ENCODE measurements around the gene CTSF.
"Not testable (repeated sequence)": the region's sequence is repeated elsewhere in the genome, so short reads cannot be mapped to it uniquely, and the experiment has no call there.

CTSF gene

GRCh38 chr11:66595245-66595904, 27.0 kb upstream of the CTSF start:
- H3K4me1 Mint-ChIP-seq (ENCODE audit: low read depth) = peaks cover 28% of the 10 kb centered on the region
- no peak overlapping the region for H3K27ac Mint-ChIP-seq
- H3K4me3 Mint-ChIP-seq = peak overlapping the region; percentile 4
- H3K27me3 Mint-ChIP-seq = no peaks in the 10 kb centered on the region
- peaks cover 23% of the 10 kb centered on the region for H3K36me3 Mint-ChIP-seq (ENCODE audit: low read depth)
- DNase-seq = no peak
- no peaks in the 10 kb centered on the region for H3K9me3 Mint-ChIP-seq

- Mint-ChIP-seq H3K27ac (peak overlapping the region; percentile 99), H3K4me3 (peak overlapping the region; percentile 100), H3K27me3 (no peaks in the 10 kb centered on the region), H3K9me3 (no peaks in the 10 kb centered on the region), H3K36me3 (ENCODE audit: low read depth) (peaks cover 6% of the 10 kb centered on the region), H3K4me1 (ENCODE audit: low read depth) (peaks cover 28% of the 10 kb centered on the region)
- no peak for DNase-seq
Observed at GRCh38 chr11:66593650-66594049, 25.2 kb upstream of the CTSF start.

DNA sequence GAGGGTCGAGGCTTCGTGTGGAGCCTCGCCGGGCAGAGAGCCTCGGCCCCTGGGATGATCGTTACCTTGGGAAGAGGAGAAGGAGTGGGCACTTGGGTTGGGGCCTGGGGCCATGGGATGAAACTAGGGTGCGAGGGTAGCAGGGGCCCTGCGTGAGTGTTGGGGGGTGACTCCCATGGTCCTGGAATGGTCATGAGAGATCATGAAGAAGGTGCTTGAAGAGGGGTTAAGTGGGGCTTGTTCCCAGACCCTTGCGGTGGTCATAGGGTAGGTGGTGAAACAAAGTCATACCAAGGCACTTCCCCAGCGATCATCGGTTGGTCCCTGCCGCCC, 24.9 kb upstream of the CTSF start:
- Mint-ChIP-seq H3K27ac (peak overlapping the region; percentile 99), H3K36me3 (ENCODE audit: low read depth) (peaks cover 5% of the 10 kb centered on the region), H3K4me3 (peak overlapping the region; percentile 100), H3K4me1 (ENCODE audit: low read depth) (peaks cover 28% of the 10 kb centered on the region), H3K27me3 (no peaks in the 10 kb centered on the region), H3K9me3 (no peaks in the 10 kb centered on the region)
- DNase-seq = no peak

DNA sequence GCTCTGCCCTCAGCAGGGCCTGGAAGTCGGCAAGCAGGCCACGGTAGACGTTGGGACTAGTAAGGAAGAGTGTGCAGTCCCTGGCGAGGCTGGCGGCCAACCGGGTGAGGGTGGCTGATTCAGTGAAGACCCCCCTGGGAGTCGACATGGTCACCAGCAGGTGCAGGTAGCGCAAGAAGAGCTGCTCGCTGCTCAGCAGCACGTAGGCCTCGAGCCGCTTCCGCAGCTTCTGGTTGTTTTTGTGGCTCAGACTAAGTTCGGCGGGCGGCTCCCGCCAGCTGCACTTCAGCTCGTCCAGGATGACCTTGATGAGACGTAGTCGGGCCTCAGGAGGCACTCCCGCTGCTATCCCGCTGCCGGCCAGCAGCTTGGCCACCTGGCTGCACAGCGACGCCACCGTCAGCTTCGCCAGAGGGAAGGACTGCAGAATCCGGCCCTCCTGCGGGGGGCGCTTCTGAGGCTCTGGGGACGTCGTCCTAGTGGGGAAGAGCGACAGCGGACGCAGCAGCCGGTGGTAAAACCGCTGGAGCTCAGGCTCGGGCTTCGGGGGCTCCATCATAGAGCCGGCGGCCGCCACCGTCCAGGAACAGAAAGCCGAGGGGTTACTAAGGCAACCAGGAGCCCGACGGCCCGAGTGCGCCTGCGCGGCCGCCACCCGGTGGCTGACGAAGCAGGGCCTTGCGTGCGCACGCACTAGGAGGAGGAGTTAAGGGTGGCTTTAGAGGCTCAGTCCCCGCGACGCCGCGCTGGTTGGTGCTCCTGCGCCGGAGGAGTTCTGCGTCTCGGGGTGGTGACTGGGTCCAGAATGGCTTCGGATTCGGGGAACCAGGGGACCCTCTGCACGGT, 24.3 kb upstream of the CTSF start, which contains the start of the genes CCDC87 and CCS:
TSS of gene CCDC87 (minus strand) at position 607 of the 846 bp plus-strand sequence. CDS start at position 559, 48 bp downstream.
TSS of gene CCS (plus strand) at position 729 of the 846 bp plus-strand sequence. CDS start at position 806, 77 bp downstream.
- H3K36me3 Mint-ChIP-seq (ENCODE audit: low read depth) = peaks cover 5% of the 10 kb centered on the region
- H3K4me1 Mint-ChIP-seq (ENCODE audit: low read depth) = peaks cover 28% of the 10 kb centered on the region
- peak within 1 kb of the TSS; percentile 100 for H3K4me3 Mint-ChIP-seq
- DNase-seq = peak; percentile 99
- no peaks in the 10 kb centered on the region for H3K9me3 Mint-ChIP-seq
- H3K27ac Mint-ChIP-seq = peak within 1 kb of the TSS; percentile 99
- H3K27me3 Mint-ChIP-seq = no peaks in the 10 kb centered on the region

DNA sequence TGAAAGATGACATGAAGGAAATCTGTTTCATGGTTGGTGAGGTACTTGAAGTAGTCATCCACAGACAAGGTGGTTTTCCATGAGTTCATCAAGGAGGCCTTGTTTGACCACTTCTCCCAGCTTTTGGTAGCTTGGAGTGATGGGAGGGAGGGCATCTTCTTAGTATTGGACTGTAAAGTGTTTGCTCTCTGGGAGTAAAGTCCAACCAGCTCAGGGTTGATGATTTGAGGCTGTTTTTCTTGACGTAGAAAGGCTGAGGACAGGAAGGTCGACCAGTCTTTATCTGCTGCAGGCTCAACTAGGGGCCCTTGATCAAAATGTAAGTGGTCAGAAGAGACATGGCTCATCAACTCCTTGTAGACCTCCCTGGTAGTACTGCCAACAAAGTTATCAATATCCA, 22.8 kb upstream of the CTSF start:
- peaks cover 28% of the 10 kb centered on the region for H3K4me1 Mint-ChIP-seq (ENCODE audit: low read depth)
- H3K9me3 Mint-ChIP-seq = no peaks in the 10 kb centered on the region
- H3K27me3 Mint-ChIP-seq = no peaks in the 10 kb centered on the region
- peaks cover 5% of the 10 kb centered on the region for H3K36me3 Mint-ChIP-seq (ENCODE audit: low read depth)
- DNase-seq = no peak
- no peak overlapping the region for H3K27ac Mint-ChIP-seq
- no peak overlapping the region for H3K4me3 Mint-ChIP-seq

DNA sequence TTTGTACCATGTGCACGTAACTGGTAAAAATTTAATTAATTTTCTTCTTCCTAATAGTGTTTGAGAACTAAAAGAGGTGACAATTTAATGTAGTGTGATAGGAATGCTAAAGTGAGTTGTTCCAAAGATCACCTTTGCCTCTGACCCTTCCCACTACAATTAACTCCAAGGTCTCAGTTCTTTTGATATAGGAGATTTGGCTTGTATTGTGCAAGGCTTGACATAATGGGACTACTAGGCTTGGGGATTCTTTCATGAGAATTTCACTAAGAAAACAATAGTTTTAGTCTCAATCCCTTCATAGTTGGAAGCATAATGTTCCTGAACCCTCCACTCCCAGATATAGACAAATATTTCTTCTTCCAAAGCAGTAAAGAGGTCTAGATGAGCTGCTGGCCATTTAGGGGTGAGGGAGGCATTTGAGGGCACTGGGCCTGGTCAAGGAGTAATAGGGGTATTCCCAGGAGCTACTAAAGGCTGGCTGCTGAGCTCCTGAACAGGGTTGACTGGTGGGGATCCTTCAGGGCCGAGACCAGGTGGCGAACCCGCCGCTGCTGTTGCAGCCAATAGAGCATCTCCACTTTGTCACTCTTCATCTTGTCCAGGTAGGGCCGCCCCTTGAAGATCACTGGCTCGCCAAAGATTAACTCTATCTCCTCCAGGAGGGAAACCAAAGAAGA, 21.7 kb upstream of the CTSF start:
- Mint-ChIP-seq H3K9me3 (no peaks in the 10 kb centered on the region), H3K36me3 (ENCODE audit: low read depth) (peaks cover 5% of the 10 kb centered on the region)

GRCh38 chr11:66589315-66589714, 20.9 kb upstream of the CTSF start:
- not testable (repeated sequence) for H3K27me3 Mint-ChIP-seq; H3K36me3 Mint-ChIP-seq (ENCODE audit: low read depth); H3K9me3 Mint-ChIP-seq; H3K27ac Mint-ChIP-seq; DNase-seq; H3K4me3 Mint-ChIP-seq
- peaks cover 17% of the 10 kb centered on the region for H3K4me1 Mint-ChIP-seq (ENCODE audit: low read depth)

More for the DNA sequence above, 21.7 kb upstream of the CTSF start:
- Mint-ChIP-seq H3K27ac (no peak overlapping the region), H3K4me3 (no peak overlapping the region), H3K4me1 (ENCODE audit: low read depth) (peaks cover 22% of the 10 kb centered on the region), H3K27me3 (no peaks in the 10 kb centered on the region)
- no peak for DNase-seq

GRCh38 chr11:66586136-66586535, 17.7 kb upstream of the CTSF start:
- H3K4me3 Mint-ChIP-seq = no peak overlapping the region
- DNase-seq = no peak
- H3K27me3 Mint-ChIP-seq = no peaks in the 10 kb centered on the region
- H3K27ac Mint-ChIP-seq = no peak overlapping the region
- H3K4me1 Mint-ChIP-seq (ENCODE audit: low read depth) = peaks cover 2% of the 10 kb centered on the region
- H3K9me3 Mint-ChIP-seq = peaks cover 5% of the 10 kb centered on the region
- H3K36me3 Mint-ChIP-seq (ENCODE audit: low read depth) = no peaks in the 10 kb centered on the region

GRCh38 chr11:66585447-66585846, 17.0 kb upstream of the CTSF start:
- not testable (repeated sequence) for H3K4me3 Mint-ChIP-seq

GRCh38 chr11:66582565-66583147, 14.2 kb upstream of the CTSF start:
- H3K4me1 Mint-ChIP-seq (ENCODE audit: low read depth) = peaks cover 18% of the 10 kb centered on the region
- not testable (repeated sequence) for H3K36me3 Mint-ChIP-seq (ENCODE audit: low read depth); DNase-seq; H3K4me3 Mint-ChIP-seq; H3K27me3 Mint-ChIP-seq; H3K9me3 Mint-ChIP-seq; H3K27ac Mint-ChIP-seq

More at GRCh38 chr11:66585447-66585846, 17.0 kb upstream of the CTSF start:
- not testable (repeated sequence) for H3K27ac Mint-ChIP-seq; H3K36me3 Mint-ChIP-seq (ENCODE audit: low read depth); H3K9me3 Mint-ChIP-seq; DNase-seq; H3K4me1 Mint-ChIP-seq (ENCODE audit: low read depth); H3K27me3 Mint-ChIP-seq

GRCh38 chr11:66581261-66581660, 12.9 kb upstream of the CTSF start:
- DNase-seq = no peak
- H3K9me3 Mint-ChIP-seq = peaks cover 5% of the 10 kb centered on the region

GRCh38 chr11:66580803-66581202, 12.4 kb upstream of the CTSF start:
- H3K27me3 Mint-ChIP-seq = peaks cover 3% of the 10 kb centered on the region
- H3K4me3 Mint-ChIP-seq = no peak overlapping the region
- peaks cover 5% of the 10 kb centered on the region for H3K9me3 Mint-ChIP-seq
- DNase-seq = no peak
- H3K36me3 Mint-ChIP-seq (ENCODE audit: low read depth) = no peaks in the 10 kb centered on the region
- H3K27ac Mint-ChIP-seq = no peak overlapping the region
- peaks cover 18% of the 10 kb centered on the region for H3K4me1 Mint-ChIP-seq (ENCODE audit: low read depth)

More at GRCh38 chr11:66581261-66581660, 12.9 kb upstream of the CTSF start:
- Mint-ChIP-seq H3K4me1 (ENCODE audit: low read depth) (peaks cover 18% of the 10 kb centered on the region), H3K27me3 (peaks cover 3% of the 10 kb centered on the region), H3K27ac (no peak overlapping the region), H3K4me3 (no peak overlapping the region), H3K36me3 (ENCODE audit: low read depth) (no peaks in the 10 kb centered on the region)

- Mint-ChIP-seq H3K9me3 (peaks cover 5% of the 10 kb centered on the region), H3K27ac (peak overlapping the region; percentile 1), H3K4me3 (peak overlapping the region; percentile 40), H3K36me3 (ENCODE audit: low read depth) (no peaks in the 10 kb centered on the region), H3K4me1 (ENCODE audit: low read depth) (peaks cover 18% of the 10 kb centered on the region), H3K27me3 (peaks cover 4% of the 10 kb centered on the region)
- peak; percentile 88 for DNase-seq
Observed at GRCh38 chr11:66579017-66579606, 10.7 kb upstream of the CTSF start.

DNA sequence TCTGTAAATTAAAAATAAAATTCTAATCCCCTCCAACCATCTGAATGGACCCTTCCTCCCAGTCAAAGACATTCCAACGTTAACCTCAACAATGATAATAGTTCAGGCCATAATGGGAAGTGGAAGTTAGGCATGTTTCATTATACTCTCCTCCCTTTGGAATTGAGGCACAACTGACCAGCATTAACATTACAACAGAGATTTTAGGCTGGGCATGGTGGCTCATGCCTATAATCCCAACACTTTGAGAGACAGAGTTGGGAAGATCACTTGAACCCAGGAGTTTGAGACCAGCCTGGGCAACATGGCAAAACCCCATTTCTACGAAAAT, 2.4 kb upstream of the CTSF start:
- Mint-ChIP-seq H3K36me3 (ENCODE audit: low read depth) (no peaks in the 10 kb centered on the region), H3K27ac (no peak overlapping the region), H3K4me3 (no peak overlapping the region), H3K4me1 (ENCODE audit: low read depth) (peaks cover 12% of the 10 kb centered on the region), H3K27me3 (peaks cover 4% of the 10 kb centered on the region), H3K9me3 (no peaks in the 10 kb centered on the region)
- DNase-seq = no peak
